Activated T-cell treated with anti-CD3 and anti-CD28 coated beads, Interleukin-2, amount 50 U/mL, for 4 hours (primary cell): Measurements from ENCODE around the gene TIAM2. TPM values are rescaled to one million over a fixed set of nuclear protein-coding genes. Genes with fewer than 3 reads are reported as not detected.

Experiments used
- ATAC-seq, 2 donors: fragments of 200-7000 bp; cut with Tn5 transposase; one replicate each; pipeline ENCODE4 v1.10.0; 2021
- DNase-seq: peaks from one replicate; pipeline ENCODE4 v3.0.0-alpha.2; 2020
- H3K27me3 Mint-ChIP-seq: one replicate; pipeline ENCODE4 v1.8.0; 2021; ENCODE audit warnings: low read depth, mixed read lengths
- H3K36me3 Mint-ChIP-seq: one replicate; pipeline ENCODE4 v1.8.0; 2022; ENCODE audit warnings: mixed read lengths; ENCODE audit not compliant: insufficient read depth
- H3K4me1 Mint-ChIP-seq: one replicate; pipeline ENCODE4 v1.8.0; 2021; ENCODE audit warnings: low read depth, mixed read lengths
- H3K4me3 Mint-ChIP-seq: one replicate; pipeline ENCODE4 v1.8.0; 2021; ENCODE audit warnings: mild to moderate bottlenecking, moderate library complexity, mixed read lengths
- H3K9me3 Mint-ChIP-seq: one replicate; pipeline ENCODE4 v1.8.0; 2021; ENCODE audit warnings: mixed read lengths
- total RNA-seq, 3 donors: library from RNA; stranded (reverse); gene quantifications; one replicate each; pipeline ENCODE4 v1.2.1, GENCODE V29; 2021

Gene TIAM2
- total RNA-seq, 3 donors from 2014 or later, result 11.0 to 18.5 (median 12.2) TPM

DNA sequence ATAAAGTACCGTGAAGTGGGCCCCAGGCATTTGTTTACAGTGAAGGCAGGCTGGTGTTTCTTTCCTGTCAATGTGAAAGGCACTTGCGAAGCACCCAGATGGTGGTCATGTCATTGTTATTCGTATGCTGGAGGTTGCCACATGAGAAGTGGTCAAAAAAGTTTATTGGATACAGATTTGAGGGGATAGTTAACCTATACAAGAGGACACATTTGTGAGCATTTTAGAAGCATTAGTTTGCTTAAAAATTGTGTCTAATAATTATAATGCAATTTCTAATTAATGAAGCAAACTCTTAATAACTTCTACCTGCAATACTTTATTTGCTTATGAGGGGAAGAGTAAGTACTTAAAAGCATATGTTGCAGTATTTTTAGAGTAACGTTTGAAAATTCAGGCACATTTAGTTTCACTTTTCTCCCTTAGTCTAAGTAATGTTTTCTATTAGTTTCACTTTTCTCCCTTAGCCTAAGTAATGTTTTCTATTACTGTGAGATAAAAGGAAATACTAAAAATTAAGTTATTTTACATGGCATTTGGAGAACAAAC is 148.0 kb downstream of the TIAM2 start:
- DNase-seq (no peak), ATAC-seq (peak; percentile 25 to 32)
- Mint-ChIP-seq H3K4me3 (peak overlapping the region; percentile 67), H3K4me1 (peaks cover 29% of the 10 kb centered on the region), H3K9me3 (no peaks in the 10 kb centered on the region), H3K36me3 (peaks cover 7% of the 10 kb centered on the region), H3K27me3 (no peaks in the 10 kb centered on the region)

DNA sequence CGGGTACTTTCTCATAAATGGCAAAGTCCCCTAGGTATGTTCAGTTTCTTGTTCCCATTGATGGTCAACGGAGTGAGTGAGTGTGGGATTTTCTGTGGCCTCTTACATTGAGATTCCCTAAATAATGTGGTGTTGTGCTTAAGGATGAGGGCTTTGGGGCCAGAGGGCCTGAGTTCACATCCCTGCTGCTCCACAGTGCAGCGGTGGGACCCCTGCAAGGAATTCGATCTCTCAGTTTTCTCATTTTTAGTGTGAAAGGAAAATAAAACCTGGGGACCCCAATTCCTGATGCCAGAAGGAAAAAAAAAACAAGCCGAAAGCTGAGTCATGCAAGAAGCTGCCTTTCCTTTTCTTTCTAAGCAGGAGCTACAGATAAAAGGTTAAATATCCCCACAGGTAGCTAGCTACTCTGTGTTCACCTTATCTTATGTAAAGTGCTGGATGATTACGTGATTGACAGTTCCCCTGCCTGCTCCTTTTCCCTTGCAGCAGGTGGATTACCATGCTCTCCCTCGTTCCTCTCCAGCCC is 148.5 kb downstream of the TIAM2 start:
- H3K9me3 Mint-ChIP-seq, result no peaks in the 10 kb centered on the region
- H3K4me3 Mint-ChIP-seq, result peak overlapping the region; percentile 67
- no peak for ATAC-seq
- peaks cover 7% of the 10 kb centered on the region for H3K36me3 Mint-ChIP-seq
- DNase-seq, result no peak
- peaks cover 33% of the 10 kb centered on the region for H3K4me1 Mint-ChIP-seq
- no peaks in the 10 kb centered on the region for H3K27me3 Mint-ChIP-seq

DNA sequence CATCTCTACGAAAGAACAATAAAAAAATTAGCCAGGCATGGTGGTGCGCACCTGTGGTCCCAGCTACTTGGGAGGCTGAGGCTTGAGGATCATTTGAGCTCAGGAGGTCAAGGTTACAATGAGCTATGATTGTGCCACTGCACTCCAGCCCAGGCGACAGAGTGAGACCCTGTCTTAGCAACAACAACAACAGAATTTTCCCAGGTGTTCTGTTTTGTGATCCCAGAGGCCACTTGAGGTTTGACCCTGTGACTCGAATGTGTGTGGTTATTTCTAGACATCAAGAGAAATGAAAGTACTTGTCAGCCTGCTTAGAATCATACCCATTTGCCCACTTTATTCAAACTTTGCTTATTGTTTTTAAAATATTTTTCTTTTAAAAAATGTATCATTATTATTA is 151.1 kb downstream of the TIAM2 start:
- peaks cover 7% of the 10 kb centered on the region for H3K36me3 Mint-ChIP-seq
- H3K4me3 Mint-ChIP-seq, result no peak overlapping the region
- no peak for DNase-seq
- ATAC-seq, result no peak
- no peaks in the 10 kb centered on the region for H3K9me3 Mint-ChIP-seq
- H3K27me3 Mint-ChIP-seq, result no peaks in the 10 kb centered on the region
- peaks cover 40% of the 10 kb centered on the region for H3K4me1 Mint-ChIP-seq

DNA sequence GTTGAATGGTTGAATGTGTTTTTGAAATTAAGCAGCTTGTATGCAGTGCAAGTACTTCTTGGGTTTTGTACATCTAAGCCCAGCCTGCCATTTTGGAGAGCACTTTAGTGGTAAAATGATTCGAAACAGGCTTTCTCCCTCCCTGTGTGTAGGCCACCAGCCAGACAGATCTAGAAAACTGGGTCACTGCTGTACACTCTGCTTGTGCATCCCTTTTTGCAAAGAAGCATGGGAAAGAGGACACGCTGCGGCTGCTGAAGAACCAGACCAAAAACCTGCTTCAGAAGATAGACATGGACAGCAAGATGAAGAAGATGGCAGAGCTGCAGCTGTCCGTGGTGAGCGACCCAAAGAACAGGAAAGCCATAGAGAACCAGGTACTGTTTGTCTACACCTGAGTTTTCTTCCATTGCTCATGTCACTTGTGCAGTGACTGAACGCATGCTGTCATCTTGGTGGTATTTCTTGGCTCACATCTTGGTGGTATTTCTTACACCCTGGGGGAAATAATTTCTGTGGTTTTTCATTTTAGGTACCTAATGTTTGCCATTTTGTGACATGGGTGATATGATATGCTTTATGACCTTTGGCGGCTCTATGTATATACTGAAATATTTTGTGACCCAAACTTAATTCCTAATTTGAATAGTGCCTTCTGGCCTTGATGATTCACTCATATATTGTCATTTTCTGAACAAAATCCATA is 153.0 kb downstream of the TIAM2 start:
- Mint-ChIP-seq H3K27me3 (no peaks in the 10 kb centered on the region), H3K36me3 (peaks cover 7% of the 10 kb centered on the region), H3K9me3 (no peaks in the 10 kb centered on the region), H3K4me3 (no peak overlapping the region), H3K4me1 (peaks cover 39% of the 10 kb centered on the region)
- DNase-seq (no peak), ATAC-seq (peak in 1 of 2 donors; percentile 32)

DNA sequence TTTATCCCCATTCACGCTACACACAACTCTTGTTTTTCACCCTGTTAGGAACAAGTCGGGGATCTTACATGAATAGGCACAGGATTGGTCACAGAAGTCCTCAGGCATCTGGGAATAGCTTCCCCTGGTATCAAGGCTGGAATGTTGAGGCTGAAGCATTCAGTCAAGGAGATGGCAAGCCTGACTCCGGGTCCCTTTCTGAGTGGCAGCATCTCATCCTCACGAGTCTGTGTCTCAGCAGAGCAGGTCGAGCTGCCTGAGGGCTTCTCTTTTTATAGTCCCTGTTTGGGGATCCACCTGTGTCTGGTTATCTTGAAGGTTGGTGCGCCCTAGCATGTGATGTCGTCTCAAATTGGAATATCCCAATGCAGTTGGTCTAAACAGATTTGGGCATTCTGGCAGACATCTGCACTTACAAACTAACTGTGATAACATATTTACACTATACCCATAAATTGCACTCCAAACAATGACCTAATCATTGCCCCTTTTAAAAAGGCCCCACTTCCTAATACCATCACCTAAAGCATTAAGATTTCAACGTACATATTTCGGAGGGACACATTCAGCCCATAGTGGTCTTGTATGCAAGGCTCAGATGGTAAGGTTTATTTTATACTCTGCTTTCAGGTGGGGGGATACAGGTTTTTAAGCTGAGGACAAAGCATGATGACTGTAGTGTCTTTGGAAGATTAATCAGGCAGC is 156.0 kb downstream of the TIAM2 start:
- ATAC-seq (no peak), DNase-seq (no peak)
- H3K4me3 Mint-ChIP-seq, result no peak overlapping the region
- peaks cover 51% of the 10 kb centered on the region for H3K4me1 Mint-ChIP-seq
- peaks cover 2% of the 10 kb centered on the region for H3K36me3 Mint-ChIP-seq
- no peaks in the 10 kb centered on the region for H3K9me3 Mint-ChIP-seq
- H3K27me3 Mint-ChIP-seq, result no peaks in the 10 kb centered on the region

DNA sequence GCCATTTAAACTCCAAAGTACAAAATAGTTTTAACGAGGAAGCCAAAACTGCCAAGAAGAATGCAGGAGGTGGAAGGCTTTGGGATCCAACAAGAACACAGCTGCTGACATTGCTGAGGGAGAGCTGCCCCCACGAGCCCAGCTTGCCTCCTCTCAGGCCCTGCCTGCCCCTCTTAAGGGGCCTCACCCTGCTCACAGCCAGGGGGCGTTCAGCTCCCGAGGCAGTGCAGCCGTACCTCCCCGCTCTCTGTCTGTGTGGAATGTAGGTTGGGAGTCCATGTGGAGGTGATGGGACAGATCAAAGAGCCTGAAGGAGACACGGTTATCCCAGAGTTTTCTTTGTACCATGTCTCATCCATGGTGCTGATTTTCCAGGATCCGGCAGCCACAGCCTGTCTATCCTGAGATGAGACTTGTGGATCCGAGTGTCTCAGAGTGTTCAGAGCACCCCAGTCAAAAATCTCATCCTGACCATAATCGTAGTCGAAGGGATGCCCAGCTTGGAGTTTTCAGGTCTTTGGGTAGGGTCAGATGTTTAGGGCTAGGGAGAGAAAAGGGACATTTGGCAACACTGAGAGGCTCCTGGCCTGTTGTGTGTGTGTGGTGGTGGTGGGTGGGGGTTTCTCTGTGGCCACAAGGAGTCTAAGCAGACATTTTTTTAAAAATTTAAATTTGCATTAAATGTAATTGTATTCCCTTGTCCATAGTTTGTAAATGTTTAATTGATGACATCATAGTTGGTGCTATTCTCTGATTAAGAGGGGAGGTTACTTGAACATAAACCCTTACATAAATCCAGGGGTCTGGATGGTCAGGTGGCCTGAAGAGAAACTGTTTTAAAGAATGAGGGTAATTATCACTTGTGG is 157.3 kb downstream of the TIAM2 start:
- ATAC-seq, result no peak
- H3K36me3 Mint-ChIP-seq, result peaks cover 2% of the 10 kb centered on the region
- DNase-seq, result no peak
- peak overlapping the region; percentile 19 for H3K4me3 Mint-ChIP-seq
- H3K4me1 Mint-ChIP-seq, result peaks cover 62% of the 10 kb centered on the region
- no peaks in the 10 kb centered on the region for H3K27me3 Mint-ChIP-seq
- no peaks in the 10 kb centered on the region for H3K9me3 Mint-ChIP-seq

DNA sequence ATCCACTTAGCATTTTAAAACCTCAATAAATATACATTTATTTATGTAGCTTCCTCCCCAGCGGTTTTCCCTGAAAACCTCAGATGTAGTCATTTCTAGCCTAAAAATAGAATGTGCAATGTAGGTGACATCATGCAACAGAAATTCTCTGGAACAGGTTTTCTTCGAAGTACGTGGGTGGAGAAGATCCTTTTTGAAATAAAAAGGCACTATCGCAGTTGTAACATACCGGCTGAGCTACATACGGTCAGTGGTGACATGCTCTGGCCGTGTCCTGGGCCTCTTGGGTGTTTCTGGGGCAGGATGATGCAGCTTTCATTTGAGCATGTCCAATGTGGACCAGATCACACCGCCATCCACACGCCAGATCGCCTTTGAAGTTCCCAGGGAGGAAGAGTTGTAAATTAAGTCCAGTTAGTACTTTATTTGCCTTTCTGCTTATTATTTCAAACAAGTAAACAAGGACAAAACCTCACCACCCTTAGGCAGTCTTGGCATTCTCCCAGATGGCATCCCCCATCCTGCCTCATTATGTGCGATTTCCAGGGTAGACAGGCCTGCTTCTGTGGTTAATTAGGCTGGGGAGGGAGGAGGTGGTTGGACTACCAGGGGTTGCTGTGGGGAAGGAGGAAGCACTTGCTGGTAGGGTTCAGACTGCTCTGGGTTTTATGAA is 159.2 kb downstream of the TIAM2 start:
- H3K4me3 Mint-ChIP-seq, result peak overlapping the region; percentile 57
- DNase-seq (no peak), ATAC-seq (peak; percentile 66 to 68)
- H3K4me1 Mint-ChIP-seq, result peaks cover 73% of the 10 kb centered on the region
- no peaks in the 10 kb centered on the region for H3K9me3 Mint-ChIP-seq
- peaks cover 2% of the 10 kb centered on the region for H3K36me3 Mint-ChIP-seq
- no peaks in the 10 kb centered on the region for H3K27me3 Mint-ChIP-seq

DNA sequence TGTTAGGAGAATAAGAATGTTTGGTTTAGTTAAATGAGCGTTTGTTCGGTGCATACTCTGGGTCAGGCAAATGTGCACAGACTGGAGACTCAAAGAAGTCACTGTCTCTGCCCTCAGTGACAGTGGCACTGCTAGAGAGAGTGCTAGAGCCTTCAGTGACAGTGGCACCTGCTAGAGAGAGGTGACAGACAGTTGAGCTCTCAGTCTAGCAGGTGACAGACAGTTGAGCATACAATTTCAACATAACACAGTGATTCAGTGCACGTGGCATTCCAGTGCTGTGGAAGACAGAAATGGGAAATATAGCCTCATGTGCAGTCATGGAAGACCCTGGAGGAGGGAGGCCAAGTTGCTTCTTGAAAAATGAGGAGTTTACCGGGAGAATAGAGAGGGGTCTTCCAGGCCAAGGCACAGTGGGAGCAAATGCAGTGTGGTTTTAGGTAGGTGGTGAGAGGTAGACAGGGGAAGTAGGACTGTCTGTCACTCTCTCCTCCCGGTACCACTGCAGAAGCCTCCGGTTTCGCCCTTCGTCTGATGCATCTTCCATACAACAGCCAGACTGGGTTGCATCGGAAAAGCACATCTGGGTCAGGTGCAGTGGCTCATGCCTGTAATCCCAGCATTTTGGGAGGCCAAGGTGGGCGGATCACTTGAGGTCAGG is 160.8 kb downstream of the TIAM2 start:
- H3K4me3 Mint-ChIP-seq, result no peak overlapping the region
- DNase-seq (no peak), ATAC-seq (peak; percentile 51 to 52)

DNA sequence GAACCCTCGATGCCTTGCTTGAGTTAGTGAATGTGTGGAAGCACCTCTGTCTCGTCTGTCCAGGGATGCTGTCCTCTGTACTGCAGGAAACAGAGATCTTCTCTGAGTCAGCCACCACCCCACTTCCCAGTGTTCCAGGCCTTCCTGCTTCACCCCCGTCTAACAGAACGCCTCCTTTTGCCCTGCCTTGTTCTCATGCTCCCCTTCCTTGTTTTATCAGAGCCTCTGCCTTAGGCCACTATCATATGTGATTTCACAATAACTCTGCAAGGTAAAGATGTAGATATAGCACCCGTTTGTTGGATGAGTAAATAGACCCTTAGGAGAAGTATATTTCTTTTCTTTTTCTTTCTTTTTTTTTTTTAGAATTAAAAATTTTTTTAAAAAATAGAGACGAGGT is 162.0 kb downstream of the TIAM2 start:
- DNase-seq (no peak), ATAC-seq (no peak)
- Mint-ChIP-seq H3K4me1 (peaks cover 75% of the 10 kb centered on the region), H3K36me3 (peaks cover 2% of the 10 kb centered on the region), H3K27me3 (no peaks in the 10 kb centered on the region), H3K4me3 (no peak overlapping the region), H3K9me3 (peaks cover 4% of the 10 kb centered on the region)

More for the DNA sequence above, 160.8 kb downstream of the TIAM2 start:
- no peaks in the 10 kb centered on the region for H3K27me3 Mint-ChIP-seq
- peaks cover 2% of the 10 kb centered on the region for H3K36me3 Mint-ChIP-seq
- H3K9me3 Mint-ChIP-seq, result peaks cover under 1% of the 10 kb centered on the region
- H3K4me1 Mint-ChIP-seq, result peaks cover 75% of the 10 kb centered on the region

DNA sequence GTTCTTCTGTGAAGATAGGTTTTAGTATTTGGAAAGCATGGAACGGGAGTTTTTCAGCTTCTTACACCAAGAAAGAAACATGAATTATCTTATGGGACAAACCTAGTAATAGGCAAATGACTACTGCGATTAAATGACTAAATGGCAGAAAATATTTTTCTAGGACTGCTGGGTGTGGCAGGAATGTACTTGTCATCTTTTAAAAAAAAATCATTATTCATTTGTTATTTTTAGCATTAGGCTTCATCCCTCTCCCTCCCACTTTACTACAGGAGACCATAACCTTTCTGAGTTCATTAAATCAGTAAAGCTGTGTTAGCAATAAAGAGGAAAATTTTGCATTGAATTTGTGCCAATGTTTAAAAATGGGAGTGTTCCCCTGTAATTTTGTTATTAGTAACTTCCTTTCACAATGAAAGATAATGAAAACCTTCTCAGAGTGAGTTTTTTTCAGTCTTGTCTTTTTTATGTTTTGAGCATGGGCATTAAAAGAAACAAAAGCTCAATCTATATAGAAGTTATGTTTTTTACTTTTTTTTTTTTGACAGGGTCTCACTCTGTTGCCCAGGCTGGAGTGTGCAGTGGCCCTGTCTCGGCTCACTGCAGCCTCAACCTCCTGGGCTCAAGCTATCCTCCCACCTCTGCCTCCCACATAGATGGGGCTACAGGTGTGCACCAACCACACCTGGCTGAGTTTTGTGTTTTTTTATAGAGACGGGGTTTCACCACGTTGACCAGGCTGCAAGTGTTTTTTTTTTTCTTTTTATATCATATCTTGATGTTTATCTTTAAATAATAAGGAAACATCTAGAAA is 163.1 kb downstream of the TIAM2 start:
- ATAC-seq, result peak; percentile 23 to 29
- Mint-ChIP-seq H3K4me3 (peak overlapping the region; percentile 47), H3K4me1 (peaks cover 65% of the 10 kb centered on the region), H3K27me3 (no peaks in the 10 kb centered on the region), H3K9me3 (peaks cover 4% of the 10 kb centered on the region), H3K36me3 (peaks cover 2% of the 10 kb centered on the region)
- DNase-seq, result no peak

DNA sequence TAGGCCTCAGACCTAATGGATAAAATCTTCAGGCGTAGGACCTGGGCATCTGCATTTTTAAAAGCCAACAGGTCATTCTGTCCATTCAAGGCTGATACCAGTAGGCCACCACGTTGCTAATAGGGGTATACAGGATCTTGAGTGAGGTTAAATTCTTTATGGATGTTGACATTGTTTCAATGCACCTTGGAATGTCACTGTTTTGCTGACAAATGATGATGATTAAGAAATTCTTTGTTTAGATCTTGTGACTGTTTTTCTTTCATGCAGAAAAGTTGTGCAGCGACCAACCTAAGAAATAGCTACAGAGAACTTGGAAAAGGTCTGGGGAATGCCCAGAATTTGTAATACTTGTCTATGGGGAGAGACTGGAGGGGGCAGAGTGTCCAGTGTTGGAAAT is 167.6 kb downstream of the TIAM2 start:
- peaks cover 4% of the 10 kb centered on the region for H3K9me3 Mint-ChIP-seq
- ATAC-seq, result no peak
- no peak for DNase-seq
- peaks cover 3% of the 10 kb centered on the region for H3K36me3 Mint-ChIP-seq
- no peaks in the 10 kb centered on the region for H3K27me3 Mint-ChIP-seq
- H3K4me3 Mint-ChIP-seq, result no peak overlapping the region
- peaks cover 23% of the 10 kb centered on the region for H3K4me1 Mint-ChIP-seq

DNA sequence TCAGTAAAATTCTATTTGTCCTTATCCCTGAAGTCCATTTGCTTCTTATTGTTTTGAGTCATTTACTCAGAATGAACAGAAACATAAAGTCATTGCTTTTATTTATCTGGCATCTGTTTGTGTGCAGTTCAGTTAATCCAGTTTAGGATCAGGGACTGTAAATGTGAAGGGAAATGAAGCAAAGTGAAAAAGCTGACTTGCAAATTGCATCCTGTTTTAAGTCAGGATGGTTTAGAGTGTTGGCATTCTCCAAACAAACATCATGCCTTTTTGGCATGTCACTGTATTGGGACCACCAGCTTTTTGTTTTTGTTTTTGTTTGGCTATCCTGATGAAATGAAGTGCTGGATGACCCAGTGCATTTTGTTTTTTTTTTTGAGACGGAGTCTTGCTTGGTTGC is 168.5 kb downstream of the TIAM2 start:
- DNase-seq, result no peak

More for the DNA sequence above, 168.5 kb downstream of the TIAM2 start:
- no peak overlapping the region for H3K4me3 Mint-ChIP-seq
- peaks cover 14% of the 10 kb centered on the region for H3K4me1 Mint-ChIP-seq
- ATAC-seq, result no peak
- peaks cover 4% of the 10 kb centered on the region for H3K9me3 Mint-ChIP-seq
- no peaks in the 10 kb centered on the region for H3K27me3 Mint-ChIP-seq
- H3K36me3 Mint-ChIP-seq, result peaks cover 3% of the 10 kb centered on the region
